Immature natural killer cell (primary cell): Measurements from ENCODE around the gene SPINT3. TPM values are rescaled to one million over a fixed set of nuclear protein-coding genes. Genes with fewer than 3 reads are reported as not detected.
"Not testable (repeated sequence)": the region's sequence is repeated elsewhere in the genome, so short reads cannot be mapped to it uniquely, and the experiment has no call there.

Experiments
- DNase-seq, 3 donors: peaks; one replicate each; pipeline ENCODE4 v3.0.0; 2022; ENCODE audit warnings: mixed read lengths in 1 of 3
- H3K27ac Mint-ChIP-seq, 6 donors: one replicate each; pipeline ENCODE4 v1.8.0; 2020; ENCODE audit warnings: mixed read lengths in 6 of 6, mild to moderate bottlenecking in 5 of 6, inconsistent platforms in 4 of 6, moderate library complexity in 3 of 6
- H3K27me3 Mint-ChIP-seq, 3 donors: one replicate each; pipeline ENCODE4 v1.8.0; 2020 to 2021; ENCODE audit warnings: low read depth in 3 of 3, mild to moderate bottlenecking in 3 of 3, mixed read lengths in 3 of 3, moderate library complexity in 3 of 3, inconsistent platforms in 1 of 3
- H3K36me3 Mint-ChIP-seq, 3 donors: one replicate each; pipeline ENCODE4 v1.8.0; 2020; ENCODE audit warnings: mixed read lengths in 3 of 3, inconsistent platforms in 2 of 3, mild to moderate bottlenecking in 2 of 3
- H3K4me1 Mint-ChIP-seq, 2 donors: one replicate each; pipeline ENCODE4 v1.8.0; 2020; ENCODE audit warnings: inconsistent platforms in 2 of 2, mild to moderate bottlenecking in 2 of 2, mixed read lengths in 2 of 2, moderate library complexity in 1 of 2
- H3K4me3 Mint-ChIP-seq, 5 donors: one replicate each; pipeline ENCODE4 v1.8.0; 2020; ENCODE audit warnings: mild to moderate bottlenecking in 5 of 5, mixed read lengths in 5 of 5, inconsistent platforms in 3 of 5, moderate library complexity in 3 of 5
- H3K9me3 Mint-ChIP-seq, 6 donors: one replicate each; pipeline ENCODE4 v1.8.0; 2020; ENCODE audit warnings: mild to moderate bottlenecking in 6 of 6, mixed read lengths in 6 of 6, inconsistent platforms in 4 of 6, moderate library complexity in 3 of 6
- polyA plus RNA-seq, 3 donors: library from polyadenylated mRNA; unstranded; fragments of 300-500 nt; fragmentation: Illumina TruSeq; gene quantifications; one replicate each; pipeline ENCODE4 v1.2.3, GENCODE V29; 2021

Gene SPINT3
- polyA plus RNA-seq, 3 donors from 2014 or later: not detected

GRCh38 chr20:45487231-45487635, 28.2 kb downstream of the SPINT3 start:
- H3K27ac Mint-ChIP-seq: no peak overlapping the region
- DNase-seq: no peak
- H3K4me1 Mint-ChIP-seq: no peaks in the 10 kb centered on the region
- no peak overlapping the region for H3K4me3 Mint-ChIP-seq
- H3K9me3 Mint-ChIP-seq: no peaks in the 10 kb centered on the region
- H3K36me3 Mint-ChIP-seq: no peaks in the 10 kb centered on the region
- peaks cover 0 to 10% (median 5%) of the 10 kb centered on the region in 3 donors for H3K27me3 Mint-ChIP-seq

- Mint-ChIP-seq H3K27ac (no peak overlapping the region), H3K36me3 (no peaks in the 10 kb centered on the region), H3K27me3 (peaks cover 0 to 12% (median 5%) of the 10 kb centered on the region in 3 donors), H3K4me3 (no peak overlapping the region), H3K9me3 (no peaks in the 10 kb centered on the region), H3K4me1 (no peaks in the 10 kb centered on the region)
- no peak for DNase-seq
These were observed 30.0 kb downstream of the SPINT3 start for GRCh38 chr20:45485388-45485787.

- Mint-ChIP-seq H3K9me3 (no peaks in the 10 kb centered on the region), H3K27me3 (peaks cover 0 to 10% (median 5%) of the 10 kb centered on the region in 3 donors), H3K36me3 (no peaks in the 10 kb centered on the region), H3K4me3 (no peak overlapping the region), H3K4me1 (no peaks in the 10 kb centered on the region), H3K27ac (no peak overlapping the region)
- no peak for DNase-seq
These were observed 30.7 kb downstream of the SPINT3 start for GRCh38 chr20:45484676-45485075.

GRCh38 chr20:45479822-45480221, 35.6 kb downstream of the SPINT3 start:
- no peak for DNase-seq
- H3K4me3 Mint-ChIP-seq: no peak overlapping the region
- peaks cover 4 to 6% (median 5%) of the 10 kb centered on the region in 3 donors for H3K27me3 Mint-ChIP-seq
- H3K36me3 Mint-ChIP-seq: no peaks in the 10 kb centered on the region
- no peak overlapping the region for H3K27ac Mint-ChIP-seq
- H3K4me1 Mint-ChIP-seq: no peaks in the 10 kb centered on the region
- H3K9me3 Mint-ChIP-seq: no peaks in the 10 kb centered on the region

GRCh38 chr20:45477530-45478148, 37.8 kb downstream of the SPINT3 start:
- H3K9me3 Mint-ChIP-seq, H3K36me3 Mint-ChIP-seq, H3K4me3 Mint-ChIP-seq, H3K27ac Mint-ChIP-seq, DNase-seq, H3K4me1 Mint-ChIP-seq: not testable (repeated sequence)
- peaks cover 5 to 15% (median 9%) of the 10 kb centered on the region in 3 donors for H3K27me3 Mint-ChIP-seq

GRCh38 chr20:45472286-45472685, 43.1 kb downstream of the SPINT3 start:
- H3K27me3 Mint-ChIP-seq: peaks cover 12 to 26% (median 16%) of the 10 kb centered on the region in 3 donors
- H3K36me3 Mint-ChIP-seq, H3K4me3 Mint-ChIP-seq, H3K27ac Mint-ChIP-seq, H3K4me1 Mint-ChIP-seq, DNase-seq, H3K9me3 Mint-ChIP-seq: not testable (repeated sequence)

GRCh38 chr20:45470937-45471336, 44.5 kb downstream of the SPINT3 start:
- peaks cover 12 to 31% (median 15%) of the 10 kb centered on the region in 3 donors for H3K27me3 Mint-ChIP-seq
- peaks cover 0 to 8% of the 10 kb centered on the region in 2 donors for H3K4me1 Mint-ChIP-seq
- H3K36me3 Mint-ChIP-seq: no peaks in the 10 kb centered on the region
- H3K4me3 Mint-ChIP-seq: peak overlapping the region in 4 of 5 donors; percentile 20 to 58 (median 32)
- DNase-seq: no peak
- H3K9me3 Mint-ChIP-seq: no peaks in the 10 kb centered on the region
- no peak overlapping the region for H3K27ac Mint-ChIP-seq

GRCh38 chr20:45470262-45470931, 45.0 kb downstream of the SPINT3 start:
- no peak overlapping the region for H3K27ac Mint-ChIP-seq
- H3K36me3 Mint-ChIP-seq: no peaks in the 10 kb centered on the region
- H3K9me3 Mint-ChIP-seq: no peaks in the 10 kb centered on the region
- H3K27me3 Mint-ChIP-seq: peaks cover 12 to 31% (median 15%) of the 10 kb centered on the region in 3 donors
- peaks cover 0 to 8% of the 10 kb centered on the region in 2 donors for H3K4me1 Mint-ChIP-seq
- DNase-seq: no peak
- peak overlapping the region in 4 of 5 donors; percentile 12 to 58 (median 39) for H3K4me3 Mint-ChIP-seq

GRCh38 chr20:45469336-45470261, 45.8 kb downstream of the SPINT3 start, which contains the start of gene WFDC2:
Gene WFDC2 (plus strand): TSS chr20:45469753. CDS start chr20:45469782, 29 bp downstream.
- DNase-seq: no peak
- Mint-ChIP-seq H3K4me1 (peaks cover 0 to 8% of the 10 kb centered on the region in 2 donors), H3K4me3 (peak within 1 kb of the TSS in 4 of 5 donors; percentile 12 to 55 (median 39)), H3K27ac (no peak within 1 kb of the TSS), H3K27me3 (peaks cover 12 to 31% (median 15%) of the 10 kb centered on the region in 3 donors), H3K9me3 (no peaks in the 10 kb centered on the region), H3K36me3 (no peaks in the 10 kb centered on the region)

GRCh38 chr20:45467861-45468260, 47.6 kb downstream of the SPINT3 start:
- DNase-seq: no peak
- H3K4me3 Mint-ChIP-seq: no peak overlapping the region
- H3K27me3 Mint-ChIP-seq: peaks cover 10 to 23% (median 15%) of the 10 kb centered on the region in 3 donors
- H3K4me1 Mint-ChIP-seq: peaks cover 0 to 8% of the 10 kb centered on the region in 2 donors
- no peaks in the 10 kb centered on the region for H3K9me3 Mint-ChIP-seq
- H3K36me3 Mint-ChIP-seq: no peaks in the 10 kb centered on the region
- H3K27ac Mint-ChIP-seq: no peak overlapping the region

- Mint-ChIP-seq H3K36me3 (no peaks in the 10 kb centered on the region), H3K27me3 (peaks cover 8 to 23% (median 12%) of the 10 kb centered on the region in 3 donors), H3K4me1 (peaks cover 0 to 8% of the 10 kb centered on the region in 2 donors), H3K9me3 (no peaks in the 10 kb centered on the region), H3K4me3 (no peak overlapping the region), H3K27ac (no peak overlapping the region)
- DNase-seq: no peak
These were observed 48.2 kb downstream of the SPINT3 start for GRCh38 chr20:45467172-45467571.

- no peak for DNase-seq
- Mint-ChIP-seq H3K9me3 (no peaks in the 10 kb centered on the region), H3K36me3 (no peaks in the 10 kb centered on the region), H3K4me1 (peaks cover 0 to 6% of the 10 kb centered on the region in 2 donors), H3K4me3 (no peak overlapping the region), H3K27ac (no peak overlapping the region), H3K27me3 (peaks cover 1 to 14% (median 6%) of the 10 kb centered on the region in 3 donors)
These were observed 49.7 kb downstream of the SPINT3 start for GRCh38 chr20:45465491-45466266.

GRCh38 chr20:45463709-45464108, 51.7 kb downstream of the SPINT3 start:
- Mint-ChIP-seq H3K27ac (no peak overlapping the region), H3K4me1 (no peaks in the 10 kb centered on the region), H3K4me3 (no peak overlapping the region), H3K27me3 (peaks cover 0 to 14% (median 0%) of the 10 kb centered on the region in 3 donors), H3K36me3 (no peaks in the 10 kb centered on the region), H3K9me3 (no peaks in the 10 kb centered on the region)
- DNase-seq: no peak
